ENCODE data around the gene PADI4. TPM values are rescaled to one million over a fixed set of nuclear protein-coding genes. Genes with fewer than 3 reads are reported as not detected.

PADI4 gene
- total RNA-seq, 1 donor from 2014 or later, result not detected

GRCh38 chr1:17397910-17398695 is 90.1 kb downstream of the PADI4 start:
- intact Hi-C loops (cut with DNase I), result no loop called here

GRCh38 chr1:17400725-17401341 is 92.8 kb downstream of the PADI4 start:
- TF ChIP-seq CTCF (IDR thresholded peaks at IDR 0.05), result no peak
- intact Hi-C loops (cut with DNase I), result no loop called here
- Histone ChIP-seq H3K4me3 (no peak overlapping the region), H3K4me1 (no peaks in the 10 kb centered on the region), H3K27me3 (no peaks in the 10 kb centered on the region), H3K27ac (no peak overlapping the region), H3K9me3 (no peaks in the 10 kb centered on the region), H3K36me3 (no peaks in the 10 kb centered on the region)
- DNase-seq (ENCODE audit: low spot score in 2 of 2), result no peak

More at GRCh38 chr1:17397910-17398695, 90.1 kb downstream of the PADI4 start:
- DNase-seq (ENCODE audit: low spot score in 2 of 2), result no peak
- TF ChIP-seq CTCF (IDR thresholded peaks at IDR 0.05), result no peak
- Histone ChIP-seq H3K36me3 (no peaks in the 10 kb centered on the region), H3K27ac (no peak overlapping the region), H3K4me1 (no peaks in the 10 kb centered on the region), H3K27me3 (no peaks in the 10 kb centered on the region), H3K9me3 (no peaks in the 10 kb centered on the region), H3K4me3 (no peak overlapping the region)

DNA sequence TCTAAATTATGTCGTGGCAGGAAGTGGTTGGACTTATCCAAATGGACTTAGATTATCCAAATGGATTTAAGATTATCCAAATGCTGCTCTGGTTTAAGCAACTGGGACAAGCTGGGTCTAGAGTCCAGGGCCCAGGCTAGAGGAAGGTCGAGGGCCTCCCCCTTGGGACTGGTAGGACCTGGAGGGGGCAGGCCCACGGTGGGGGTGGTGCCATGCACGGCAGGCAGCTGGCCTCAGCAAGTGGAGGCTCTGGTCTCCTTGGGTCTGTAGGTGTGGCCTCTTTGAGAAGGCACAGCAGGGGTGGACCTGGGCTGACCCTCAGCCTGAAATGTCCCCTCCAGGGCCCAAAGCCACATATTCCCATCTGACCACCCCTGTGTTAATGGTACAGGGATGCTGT is 93.8 kb downstream of the PADI4 start:
- no peak for TF ChIP-seq CTCF (IDR thresholded peaks at IDR 0.05)
- no peaks in the 10 kb centered on the region for H3K27me3 ChIP-seq
- intact Hi-C loops (cut with DNase I), result no loop called here
- no peaks in the 10 kb centered on the region for H3K36me3 ChIP-seq
- H3K27ac ChIP-seq, result no peak overlapping the region
- DNase-seq (ENCODE audit: low spot score in 2 of 2), result no peak
- H3K4me1 ChIP-seq, result no peaks in the 10 kb centered on the region
- H3K9me3 ChIP-seq, result no peaks in the 10 kb centered on the region
- H3K4me3 ChIP-seq, result no peak overlapping the region

- DNase-seq (ENCODE audit: low spot score in 2 of 2), result no peak
- no peak overlapping the region for H3K4me3 ChIP-seq
- TF ChIP-seq CTCF (IDR thresholded peaks at IDR 0.05), result no peak
- no peak overlapping the region for H3K27ac ChIP-seq
- intact Hi-C loops (cut with DNase I), result no loop called here
- peaks cover under 1 to 2% of the 10 kb centered on the region in 2 donors for H3K36me3 ChIP-seq
- no peaks in the 10 kb centered on the region for H3K4me1 ChIP-seq
- H3K27me3 ChIP-seq, result no peaks in the 10 kb centered on the region
- H3K9me3 ChIP-seq, result no peaks in the 10 kb centered on the region
Measured at GRCh38 chr1:17403081-17403480, 95.1 kb downstream of the PADI4 start.

GRCh38 chr1:17404034-17404684 is 96.2 kb downstream of the PADI4 start:
- no peak for DNase-seq (ENCODE audit: low spot score in 2 of 2)
- Histone ChIP-seq H3K27me3 (no peaks in the 10 kb centered on the region), H3K36me3 (peaks cover 9% of the 10 kb centered on the region in 2 donors), H3K4me1 (no peaks in the 10 kb centered on the region), H3K27ac (no peak overlapping the region), H3K4me3 (no peak overlapping the region), H3K9me3 (no peaks in the 10 kb centered on the region)
- intact Hi-C loops (cut with DNase I), result no loop called here
- TF ChIP-seq CTCF (IDR thresholded peaks at IDR 0.05), result no peak
